ENCODE results near the gene IRF2BP2. TPM values are rescaled to one million over a fixed set of nuclear protein-coding genes. Genes with fewer than 3 reads are reported as not detected.

Gene IRF2BP2
- polyA plus RNA-seq, 1 donor, result 161 TPM

GRCh38 chr1:234555390-234556024, 54.5 kb downstream of the IRF2BP2 start:
- no peaks in the 10 kb centered on the region for H3K27me3 ChIP-seq (ENCODE audit: control insufficient read depth, insufficient read depth, low read length)
- H3K4me3 ChIP-seq (ENCODE audit: low read length), result no peak overlapping the region
- DNase-seq, result no peak
- peak overlapping the region; percentile 48 for H3K27ac ChIP-seq (ENCODE audit: low read length)
- no peaks in the 10 kb centered on the region for H3K36me3 ChIP-seq (ENCODE audit: control insufficient read depth, insufficient read depth, low read length)
- H3K4me1 ChIP-seq (ENCODE audit: control insufficient read depth, insufficient read depth, low read length), result peaks cover 11% of the 10 kb centered on the region
- no peaks in the 10 kb centered on the region for H3K9me3 ChIP-seq (ENCODE audit: control insufficient read depth, low read depth, low read length)
- WGBS (ENCODE audit: insufficient coverage, low lambda C conversion rate), result no CpG with 5 or more reads among the region's 10 CpGs

GRCh38 chr1:234554698-234555311, 55.2 kb downstream of the IRF2BP2 start:
- no peaks in the 10 kb centered on the region for H3K9me3 ChIP-seq (ENCODE audit: control insufficient read depth, low read depth, low read length)
- no CpG with 5 or more reads among the region's 13 CpGs for WGBS (ENCODE audit: insufficient coverage, low lambda C conversion rate)
- no peak for DNase-seq
- no peak overlapping the region for H3K4me3 ChIP-seq (ENCODE audit: low read length)
- peaks cover 11% of the 10 kb centered on the region for H3K4me1 ChIP-seq (ENCODE audit: control insufficient read depth, insufficient read depth, low read length)
- no peaks in the 10 kb centered on the region for H3K36me3 ChIP-seq (ENCODE audit: control insufficient read depth, insufficient read depth, low read length)
- peak overlapping the region; percentile 84 for H3K27ac ChIP-seq (ENCODE audit: low read length)
- no peaks in the 10 kb centered on the region for H3K27me3 ChIP-seq (ENCODE audit: control insufficient read depth, insufficient read depth, low read length)

Other genes with a start within 250 kb of the IRF2BP2 start
- 46.8 TPM for gene COA6, start 236.7 kb downstream of the IRF2BP2 start, polyA plus RNA-seq
- gene TARBP1, start 131.0 kb downstream of the IRF2BP2 start, polyA plus RNA-seq, result 84.4 TPM

Data from large intestine (tissue), 3 donors.